ELF-1 (cell line): Measurements from ENCODE around the gene LHX6.

Experiments
- DNase-seq: peaks from one replicate; pipeline ENCODE4 v3.0.0-alpha.2; 2016; ENCODE audit warnings: low read depth, low spot score

The LHX6 gene

GRCh38 chr9:122216138-122216797 lies 12.5 kb downstream of the LHX6 start:
- DNase-seq, result no peak

GRCh38 chr9:122215663-122216062 lies 13.1 kb downstream of the LHX6 start:
- no peak for DNase-seq

- DNase-seq, result no peak
These were observed 14.2 kb downstream of the LHX6 start for GRCh38 chr9:122214507-122214906.

- peak; percentile 91 for DNase-seq
These were observed 15.0 kb downstream of the LHX6 start for GRCh38 chr9:122213589-122214413.

- DNase-seq, result no peak
These were observed 15.6 kb downstream of the LHX6 start for GRCh38 chr9:122213102-122213588.

- DNase-seq, result no peak
These were observed 16.2 kb downstream of the LHX6 start for GRCh38 chr9:122212473-122213004.

GRCh38 chr9:122209451-122209850 lies 19.3 kb downstream of the LHX6 start:
- DNase-seq, result no peak

GRCh38 chr9:122207096-122207495 lies 21.7 kb downstream of the LHX6 start:
- DNase-seq, result no peak

GRCh38 chr9:122206118-122207046 lies 22.4 kb downstream of the LHX6 start:
- no peak for DNase-seq

- DNase-seq, result no peak
These were observed 23.6 kb downstream of the LHX6 start for GRCh38 chr9:122205176-122205575.

GRCh38 chr9:122204491-122204890 lies 24.3 kb downstream of the LHX6 start:
- no peak for DNase-seq

GRCh38 chr9:122204055-122204454 lies 24.7 kb downstream of the LHX6 start:
- no peak for DNase-seq

GRCh38 chr9:122202111-122202510 lies 26.6 kb downstream of the LHX6 start:
- no peak for DNase-seq

GRCh38 chr9:122201641-122202040 lies 27.1 kb downstream of the LHX6 start:
- no peak for DNase-seq

GRCh38 chr9:122200960-122201595 lies 27.7 kb downstream of the LHX6 start:
- no peak for DNase-seq

- no peak for DNase-seq
These were observed 30.9 kb downstream of the LHX6 start for GRCh38 chr9:122197882-122198281.

- peak; percentile 35 for DNase-seq
These were observed 31.3 kb downstream of the LHX6 start for GRCh38 chr9:122197426-122197825.

GRCh38 chr9:122195875-122196274 lies 32.9 kb downstream of the LHX6 start:
- DNase-seq, result no peak

GRCh38 chr9:122193651-122194050 lies 35.1 kb downstream of the LHX6 start:
- no peak for DNase-seq

- DNase-seq, result no peak
These were observed 35.7 kb downstream of the LHX6 start for GRCh38 chr9:122192914-122193525.
